GM12892 (cell line): ENCODE measurements around the gene UPK3A.

Experiments used
- DNase-seq: peaks from one replicate; pipeline ENCODE4 v3.0.0; 2011; ENCODE audit not compliant: insufficient read length
- FAIRE-seq: peaks from 2 replicates; lab custom pipeline; 2011; peaks lifted over from hg19 to GRCh38; lab: Jason Lieb, UNC
- POLR2A ChIP-seq: IDR thresholded peaks from 2 replicates; pipeline ENCODE4 v1.6.1; 2011; ENCODE audit warnings: low read depth, low read length, control low read depth
- POLR2AphosphoS5 ChIP-seq: IDR thresholded peaks from 2 replicates; pipeline ENCODE4 v1.6.1; 2011; ENCODE audit warnings: low read depth, low read length, control low read depth
- TAF1 ChIP-seq: IDR thresholded peaks from 2 replicates; pipeline ENCODE4 v1.6.1; 2011; ENCODE audit warnings: low read depth, mild to moderate bottlenecking, control low read depth, low read length, borderline replicate concordance

Gene UPK3A

GRCh38 chr22:45330548-45330947 is 45.8 kb downstream of the UPK3A start:
- DNase-seq (no peak), FAIRE-seq (no peak)
- no peak for TF ChIP-seq POLR2A
- no peak for TF ChIP-seq POLR2AphosphoS5
- no peak for TF ChIP-seq TAF1

- DNase-seq, result no peak
- no peak for FAIRE-seq
- TF ChIP-seq POLR2AphosphoS5 (no peak), TAF1 (no peak), POLR2A (no peak)
Observed at GRCh38 chr22:45331486-45331885, 46.7 kb downstream of the UPK3A start.

- TF ChIP-seq TAF1 (no peak), POLR2AphosphoS5 (no peak), POLR2A (no peak)
- no peak for DNase-seq
- FAIRE-seq, result no peak
Observed at GRCh38 chr22:45332001-45332400, 47.3 kb downstream of the UPK3A start.

DNA sequence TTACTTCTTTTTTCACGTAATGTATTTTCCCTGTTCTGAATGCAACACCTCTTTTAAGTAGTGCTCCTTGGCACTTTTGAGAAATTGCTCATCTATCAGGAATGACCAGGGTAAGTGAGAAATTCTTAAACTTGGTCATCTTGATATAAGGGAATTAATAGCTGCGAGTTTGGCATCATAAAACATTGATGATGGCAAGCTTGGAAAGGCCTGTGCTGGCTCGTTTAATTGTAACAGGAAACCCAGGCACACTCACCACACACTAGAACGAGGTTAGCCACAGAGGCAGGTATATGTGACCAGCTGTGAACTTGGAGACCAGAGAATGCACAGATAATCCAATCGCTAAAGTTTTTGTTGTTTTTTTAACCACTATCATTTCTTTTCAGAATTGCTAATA is 49.3 kb downstream of the UPK3A start:
- TF ChIP-seq POLR2A, result no peak
- DNase-seq, result no peak
- no peak for FAIRE-seq

- TF ChIP-seq TAF1 (no peak), POLR2A (no peak), POLR2AphosphoS5 (no peak)
- no peak for DNase-seq
- FAIRE-seq, result no peak
Observed at GRCh38 chr22:45334528-45334927, 49.8 kb downstream of the UPK3A start.

DNA sequence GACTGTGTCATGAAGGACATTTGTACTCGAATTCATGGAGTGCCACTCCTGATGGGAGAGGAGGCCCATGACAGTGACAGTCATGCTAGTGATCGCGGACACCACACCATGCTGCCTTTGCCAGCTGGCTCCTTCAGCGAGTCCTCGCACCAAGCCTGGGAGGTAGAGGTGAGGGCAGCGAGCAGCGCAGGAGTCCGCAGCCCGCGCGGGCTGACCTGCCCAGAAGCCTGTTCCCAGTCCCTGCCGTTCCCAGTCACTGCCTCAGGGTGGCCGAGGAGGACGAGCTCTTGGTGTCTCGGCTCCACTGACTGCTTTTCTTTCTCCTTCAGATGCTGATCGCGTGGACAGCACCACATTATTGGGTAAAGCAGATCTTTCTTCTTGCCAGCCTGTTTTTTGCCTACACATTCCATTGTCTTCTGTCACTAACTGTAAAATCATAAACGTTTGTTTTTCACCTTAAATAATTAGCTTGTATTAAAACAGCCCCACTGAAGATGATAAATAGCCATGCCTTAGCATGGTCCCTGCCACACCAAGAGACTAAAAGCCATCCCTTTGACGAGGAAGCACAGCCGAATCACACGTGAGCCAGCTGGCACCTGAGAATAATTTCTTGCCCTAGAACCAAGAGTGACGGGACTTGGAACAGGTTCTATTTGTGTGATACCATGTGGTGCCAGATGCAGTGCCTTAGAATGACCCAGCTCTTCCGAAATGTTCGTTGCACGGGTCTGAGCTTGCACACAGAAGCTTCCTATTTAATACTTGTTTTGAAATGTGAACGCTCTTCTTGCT is 50.5 kb downstream of the UPK3A start:
- TF ChIP-seq POLR2A (no peak), TAF1 (no peak)
- no peak for FAIRE-seq
- no peak for DNase-seq

GRCh38 chr22:45335854-45336522 is 51.2 kb downstream of the UPK3A start:
- TF ChIP-seq POLR2A (no peak), POLR2AphosphoS5 (no peak), TAF1 (no peak)
- DNase-seq (no peak), FAIRE-seq (no peak)

- no peak for DNase-seq
- TF ChIP-seq POLR2A (no peak), POLR2AphosphoS5 (no peak), TAF1 (no peak)
- FAIRE-seq, result no peak
Observed at GRCh38 chr22:45336971-45337431, 52.3 kb downstream of the UPK3A start.

DNA sequence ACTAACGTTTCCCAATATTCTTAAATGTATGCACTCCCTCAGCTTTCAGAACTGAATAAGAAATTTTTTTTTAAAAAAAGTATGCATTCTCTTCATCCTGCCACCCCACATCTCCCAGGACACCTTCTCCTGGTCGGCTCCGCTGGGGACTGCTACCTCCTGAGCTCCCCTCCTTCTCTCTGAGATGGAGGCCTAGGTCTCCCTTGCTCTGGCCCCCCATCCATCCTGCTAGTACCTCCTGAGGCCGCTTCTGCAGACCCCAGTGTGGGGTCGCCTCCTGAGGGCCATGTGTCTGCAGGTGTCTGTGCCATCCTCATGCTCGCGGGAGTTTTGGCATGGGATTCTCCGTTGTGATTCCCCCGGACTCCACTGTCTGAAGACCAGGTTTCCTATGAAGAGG is 52.8 kb downstream of the UPK3A start:
- TF ChIP-seq POLR2A (no peak), POLR2AphosphoS5 (no peak), TAF1 (no peak)
- no peak for DNase-seq
- FAIRE-seq, result no peak

DNA sequence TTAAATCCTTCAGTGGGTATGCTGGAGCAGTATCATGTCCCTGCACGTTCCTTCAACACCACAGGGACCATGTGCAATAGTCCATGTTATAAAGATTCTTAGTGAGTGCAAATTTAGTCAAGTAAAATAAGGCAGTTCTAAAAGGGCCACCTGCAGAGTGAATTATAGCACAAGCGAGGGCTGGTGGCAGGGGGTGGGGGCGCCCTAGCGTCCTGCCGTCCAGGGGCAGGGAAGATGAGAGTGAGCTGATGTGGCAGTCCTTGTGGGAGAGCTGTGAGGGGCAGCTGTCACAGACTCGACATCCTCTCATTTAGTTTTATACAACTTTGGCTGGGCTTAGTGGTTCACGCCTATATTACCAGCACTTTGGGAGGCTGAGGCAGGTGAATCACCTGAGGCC is 54.0 kb downstream of the UPK3A start:
- no peak for DNase-seq
- TF ChIP-seq POLR2A, result no peak

DNA sequence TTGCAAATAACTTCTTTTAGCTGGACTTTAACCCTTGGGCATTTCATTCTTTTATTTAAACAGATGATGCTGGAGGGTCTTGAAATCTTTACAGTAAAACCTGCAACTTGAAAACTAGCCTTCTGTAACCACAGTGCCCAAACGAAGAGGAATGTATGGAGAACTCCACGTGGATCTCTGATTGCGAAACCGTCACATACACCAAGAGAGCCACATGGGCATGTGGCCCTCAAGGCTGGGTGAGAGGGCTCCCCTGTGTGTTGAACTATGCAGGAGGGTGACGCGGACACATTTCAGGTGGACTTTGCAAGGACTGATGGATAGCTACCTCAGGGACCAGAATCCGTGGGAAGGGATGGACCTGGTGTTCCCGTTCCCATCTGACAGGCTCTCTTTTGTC is 55.6 kb downstream of the UPK3A start:
- TF ChIP-seq POLR2A (no peak), TAF1 (no peak), POLR2AphosphoS5 (no peak)
- no peak for FAIRE-seq
- DNase-seq, result no peak

More for the DNA sequence above, 54.0 kb downstream of the UPK3A start:
- no peak for FAIRE-seq

DNA sequence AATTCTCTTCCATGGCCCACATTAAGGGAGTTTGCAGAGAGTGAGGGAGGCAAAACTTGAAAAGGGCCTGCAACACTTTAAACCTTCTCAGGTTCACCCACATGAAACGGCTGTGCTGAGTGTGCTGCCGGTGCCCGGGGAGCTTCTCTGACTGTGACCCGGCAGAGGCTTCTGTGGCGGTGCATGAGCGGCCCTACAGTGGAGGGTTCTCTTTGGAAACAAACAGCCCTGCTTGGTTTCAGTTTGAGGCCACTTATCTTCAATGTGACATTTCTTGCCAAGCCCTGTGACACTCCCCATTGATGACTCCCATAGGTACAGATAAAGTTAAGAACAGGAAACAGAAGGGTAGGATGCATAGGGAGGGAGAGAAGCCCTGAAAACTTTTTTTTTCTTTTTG is 56.7 kb downstream of the UPK3A start:
- no peak for FAIRE-seq
- TF ChIP-seq POLR2AphosphoS5 (no peak), TAF1 (no peak), POLR2A (no peak)
- DNase-seq, result no peak

GRCh38 chr22:45343143-45343542 is 58.4 kb downstream of the UPK3A start:
- no peak for FAIRE-seq
- TF ChIP-seq TAF1 (no peak), POLR2A (no peak), POLR2AphosphoS5 (no peak)

More at GRCh38 chr22:45343143-45343542, 58.4 kb downstream of the UPK3A start:
- DNase-seq, result no peak
